A673 (cell line): ENCODE results near the gene GPATCH3.
"Not testable (repeated sequence)": the region's sequence is repeated elsewhere in the genome, so short reads cannot be mapped to it uniquely, and the experiment has no call there.

Source experiments
- CTCF ChIP-seq: fragments of 300-800, 200-600 bp; sonication (generic); conservative IDR thresholded peaks from 2 replicates; pipeline ENCODE4 v1.5.1; 2017; ENCODE audit warnings: low read depth, mild to moderate bottlenecking, antibody characterized with exemption, low read length, moderate library complexity, mixed read lengths
- EZH2 ChIP-seq: fragments of 200-600 bp; sonication (generic); IDR thresholded peaks from 2 replicates; pipeline ENCODE4 v1.6.1; 2017; ENCODE audit warnings: borderline replicate concordance, low read depth, mild to moderate bottlenecking, mixed read lengths, antibody characterized with exemption, low read length; ENCODE audit not compliant: poor library complexity, severe bottlenecking

GRCh38 chr1:26948725-26949057 lies 48.4 kb upstream of the GPATCH3 start:
- TF ChIP-seq CTCF, EZH2: not testable (repeated sequence)
